ENCODE results near the gene DDX27. TPM values are rescaled to one million over a fixed set of nuclear protein-coding genes. Genes with fewer than 3 reads are reported as not detected.
"Not testable (repeated sequence)": the region's sequence is repeated elsewhere in the genome, so short reads cannot be mapped to it uniquely, and the experiment has no call there.

Gene DDX27
- total RNA-seq, 2 experiments from 2014 or later, result 42.8 to 43.5 TPM

- H3K4me1 Mint-ChIP-seq (ENCODE audit: low read depth), result peaks cover 62% of the 10 kb centered on the region
- no peak overlapping the region for H3K27ac Mint-ChIP-seq
- POLR2A ChIA-PET, result interaction anchor here (3.8 kb wide), 1 partner anchor 19 kb away, joined by 26 read pairs; no protein-coding TSS in a partner anchor
- no peak for DNase-seq
- intact Hi-C loops (cut with micrococcal nuclease), result no loop called here
- peaks cover 12% of the 10 kb centered on the region for H3K36me3 Mint-ChIP-seq
- no peaks in the 10 kb centered on the region for H3K9me3 Mint-ChIP-seq
- no peaks in the 10 kb centered on the region for H3K27me3 Mint-ChIP-seq
- CTCF ChIA-PET, result interaction anchor here (1.8 to 3.4 kb wide), 2 partner anchors 32 to 52 kb away, joined by 12 to 22 read pairs; no protein-coding TSS in a partner anchor
- H3K4me3 Mint-ChIP-seq, result no peak overlapping the region
Measured at GRCh38 chr20:49185071-49185761, 34.0 kb upstream of the DDX27 start.

DNA sequence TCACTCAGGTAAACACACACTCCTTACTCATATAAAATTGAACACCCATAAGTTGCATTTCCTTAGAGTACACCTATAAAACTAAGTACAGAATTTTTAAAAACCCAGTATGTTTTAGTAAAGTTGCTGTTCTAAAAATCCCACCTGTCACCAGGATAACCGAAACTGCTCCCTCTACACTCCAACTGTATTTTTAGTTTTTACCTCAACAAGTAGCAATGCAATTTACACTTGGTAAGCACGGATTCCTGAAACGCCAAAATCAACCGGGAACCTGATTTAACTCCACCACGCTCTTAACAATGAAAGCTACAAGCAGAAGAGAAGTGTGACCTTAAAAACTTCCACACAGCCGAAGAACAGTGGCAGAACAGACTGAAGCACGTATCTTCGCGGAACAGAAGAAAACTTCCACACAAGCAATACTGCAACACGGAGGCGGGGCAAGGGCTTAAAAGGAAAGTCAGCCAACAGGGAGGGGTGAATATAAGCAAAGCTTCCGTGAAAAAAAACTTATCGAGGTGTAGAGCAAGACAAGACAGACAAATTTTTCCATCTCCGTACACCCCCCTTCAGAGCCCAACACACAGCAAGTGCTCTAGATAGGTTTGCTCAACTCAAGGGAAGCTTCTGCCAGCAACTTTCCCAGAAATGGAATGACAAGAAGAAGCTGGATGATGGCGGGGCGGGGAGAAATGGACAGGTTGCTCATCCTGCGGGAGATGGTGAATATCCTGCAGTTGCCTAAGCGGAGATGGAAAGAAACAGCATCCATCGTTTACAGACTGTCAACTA, 32.5 kb upstream of the DDX27 start:
- CTCF ChIA-PET, result interaction anchor here (1.0 to 2.3 kb wide), 4 partner anchors 21 to 54 kb away, joined by 3 to 20 read pairs (median 6); partner anchors contain the start of gene DDX27
- Mint-ChIP-seq H3K4me3 (peak overlapping the region; percentile 87), H3K36me3 (peaks cover 12% of the 10 kb centered on the region), H3K9me3 (no peaks in the 10 kb centered on the region), H3K27me3 (no peaks in the 10 kb centered on the region), H3K27ac (peak overlapping the region; percentile 89), H3K4me1 (ENCODE audit: low read depth) (peaks cover 48% of the 10 kb centered on the region)
- POLR2A ChIA-PET, result interaction anchor here (1.1 to 3.8 kb wide), 5 partner anchors 21 to 95 kb away, joined by 3 to 26 read pairs (median 5); no protein-coding TSS in a partner anchor
- DNase-seq, result peak; percentile 79
- intact Hi-C loops (cut with micrococcal nuclease), result loop anchor here (1.0 kb wide), 1 partner anchor 20 kb away; no protein-coding TSS in a partner anchor

GRCh38 chr20:49187330-49187850, 31.8 kb upstream of the DDX27 start:
- ChIA-PET CTCF (interaction anchor here (0.8 to 2.3 kb wide), 5 partner anchors 10 to 55 kb away, joined by 3 to 20 read pairs (median 5); partner anchors contain the start of gene DDX27), POLR2A (interaction anchor here (1.1 to 3.8 kb wide), 5 partner anchors 21 to 94 kb away, joined by 3 to 26 read pairs (median 5); no protein-coding TSS in a partner anchor)
- peaks cover 12% of the 10 kb centered on the region for H3K36me3 Mint-ChIP-seq
- H3K9me3 Mint-ChIP-seq, result no peaks in the 10 kb centered on the region
- no peaks in the 10 kb centered on the region for H3K27me3 Mint-ChIP-seq
- H3K4me1 Mint-ChIP-seq (ENCODE audit: low read depth), result peaks cover 42% of the 10 kb centered on the region
- intact Hi-C loops (cut with micrococcal nuclease), result loop anchor here (1.0 kb wide), 1 partner anchor 21 kb away; no protein-coding TSS in a partner anchor
- DNase-seq, result peak; percentile 37
- peak overlapping the region; percentile 89 for H3K27ac Mint-ChIP-seq
- H3K4me3 Mint-ChIP-seq, result peak overlapping the region; percentile 87

- Mint-ChIP-seq H3K36me3 (peaks cover 12% of the 10 kb centered on the region), H3K27ac (peak within 1 kb of the TSS; percentile 89), H3K9me3 (no peaks in the 10 kb centered on the region), H3K4me1 (ENCODE audit: low read depth) (peaks cover 36% of the 10 kb centered on the region), H3K4me3 (peak within 1 kb of the TSS; percentile 87), H3K27me3 (no peaks in the 10 kb centered on the region)
- ChIA-PET CTCF (interaction anchor here (0.8 to 2.3 kb wide), 4 partner anchors 10 to 55 kb away, joined by 3 to 20 read pairs (median 6); no protein-coding TSS in a partner anchor), POLR2A (interaction anchor here (1.5 to 3.8 kb wide), 4 partner anchors 22 to 88 kb away, joined by 5 to 26 read pairs (median 6); no protein-coding TSS in a partner anchor)
- peak; percentile 96 for DNase-seq
- intact Hi-C loops (cut with micrococcal nuclease), result loop anchor here (1.0 kb wide), 4 partner anchors 22 to 142 kb away; partner anchors contain the start of genes CSE1L, DDX27 and ZNFX1
Measured at GRCh38 chr20:49187851-49188641, 31.2 kb upstream of the DDX27 start, which contains the start of gene STAU1. STAU1 (minus strand) TSS chr20:49188334; CDS start chr20:49166201, 22,133 bp downstream.

DNA sequence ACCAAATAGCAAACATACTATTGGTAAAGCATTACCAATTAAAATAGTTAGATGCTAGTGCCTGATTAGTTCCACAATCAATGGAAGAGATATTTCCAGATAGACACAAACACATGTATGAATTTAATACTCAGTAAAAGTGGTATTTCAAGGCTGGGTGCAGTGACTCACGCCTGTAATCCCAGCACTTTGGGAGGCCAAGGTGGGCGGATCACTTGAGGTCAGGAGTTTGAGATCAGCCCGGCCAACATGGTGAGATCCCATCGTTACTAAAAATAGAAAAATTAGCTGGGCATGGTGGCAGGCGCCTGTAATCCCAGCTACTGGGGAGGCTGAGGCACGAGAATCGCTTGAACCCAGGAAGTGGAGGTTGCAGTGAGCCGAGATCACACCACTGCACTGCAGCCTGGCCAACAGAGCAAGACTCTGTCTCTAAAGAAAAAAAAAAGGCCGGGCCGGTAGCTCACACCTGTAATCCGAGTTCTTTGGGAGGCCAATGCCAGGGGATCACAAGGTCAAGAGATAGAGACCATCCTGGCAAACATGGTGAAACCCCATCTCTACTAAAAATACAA, 26.2 kb upstream of the DDX27 start:
- intact Hi-C loops (cut with micrococcal nuclease), result not testable (repeated sequence)
- CTCF ChIA-PET, result interaction anchor here (0.9 to 3.0 kb wide), 2 partner anchors 24 to 60 kb away, joined by 4 to 10 read pairs; no protein-coding TSS in a partner anchor

GRCh38 chr20:49199729-49200293, 19.4 kb upstream of the DDX27 start:
- intact Hi-C loops (cut with micrococcal nuclease), result no loop called here
- Mint-ChIP-seq H3K27me3 (no peaks in the 10 kb centered on the region), H3K4me3 (no peak overlapping the region), H3K4me1 (ENCODE audit: low read depth) (no peaks in the 10 kb centered on the region), H3K36me3 (no peaks in the 10 kb centered on the region), H3K9me3 (peaks cover 4% of the 10 kb centered on the region), H3K27ac (no peak overlapping the region)
- DNase-seq, result no peak
- CTCF ChIA-PET, result interaction anchor here (0.9 to 1.1 kb wide), 2 partner anchors 17 to 18 kb away, joined by 3 read pairs; no protein-coding TSS in a partner anchor
- POLR2A ChIA-PET, result interaction anchor here (0.6 kb wide), 1 partner anchor 31 kb away, joined by 3 read pairs; no protein-coding TSS in a partner anchor

More for the DNA sequence above, 26.2 kb upstream of the DDX27 start:
- H3K9me3 Mint-ChIP-seq; POLR2A ChIA-PET; H3K27me3 Mint-ChIP-seq; H3K4me3 Mint-ChIP-seq; H3K36me3 Mint-ChIP-seq; H3K27ac Mint-ChIP-seq; DNase-seq; H3K4me1 Mint-ChIP-seq (ENCODE audit: low read depth): not testable (repeated sequence)

GRCh38 chr20:49203011-49203410, 16.2 kb upstream of the DDX27 start:
- ChIA-PET POLR2A (no interaction called here), CTCF (interaction anchor here (0.9 to 1.8 kb wide), 2 partner anchors 14 to 21 kb away, joined by 3 to 9 read pairs; no protein-coding TSS in a partner anchor)
- intact Hi-C loops (cut with micrococcal nuclease), result no loop called here
- H3K4me3 Mint-ChIP-seq, result no peak overlapping the region
- no peaks in the 10 kb centered on the region for H3K27me3 Mint-ChIP-seq
- no peaks in the 10 kb centered on the region for H3K4me1 Mint-ChIP-seq (ENCODE audit: low read depth)
- H3K36me3 Mint-ChIP-seq, result no peaks in the 10 kb centered on the region
- peaks cover 4% of the 10 kb centered on the region for H3K9me3 Mint-ChIP-seq
- DNase-seq, result no peak
- no peak overlapping the region for H3K27ac Mint-ChIP-seq

DNA sequence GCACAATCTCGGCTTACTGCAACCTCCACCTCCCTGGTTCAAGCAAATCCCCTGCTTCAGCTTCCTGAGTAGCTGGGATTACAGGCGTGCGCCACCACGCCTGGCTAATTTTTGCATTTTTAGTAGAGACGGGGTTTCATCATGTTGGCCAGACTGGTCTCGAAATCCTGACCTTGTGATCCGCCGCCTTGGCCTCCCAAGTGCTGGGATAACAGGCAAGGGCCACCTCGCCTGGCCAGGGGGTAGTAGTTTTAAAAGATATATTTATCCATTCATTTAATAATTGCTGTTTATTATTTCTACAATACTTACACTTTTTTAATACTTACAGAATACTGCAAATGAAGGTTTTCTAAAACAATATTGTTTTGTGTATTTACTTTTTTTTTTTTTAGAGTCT, 15.5 kb upstream of the DDX27 start:
- H3K9me3 Mint-ChIP-seq, result peaks cover 4% of the 10 kb centered on the region
- no peaks in the 10 kb centered on the region for H3K4me1 Mint-ChIP-seq (ENCODE audit: low read depth)
- H3K4me3 Mint-ChIP-seq, result no peak overlapping the region
- ChIA-PET CTCF (interaction anchor here (0.9 to 1.8 kb wide), 2 partner anchors 14 to 21 kb away, joined by 3 to 9 read pairs; no protein-coding TSS in a partner anchor), POLR2A (no interaction called here)
- intact Hi-C loops (cut with micrococcal nuclease), result no loop called here
- H3K27ac Mint-ChIP-seq, result no peak overlapping the region
- no peaks in the 10 kb centered on the region for H3K36me3 Mint-ChIP-seq
- no peak for DNase-seq
- H3K27me3 Mint-ChIP-seq, result no peaks in the 10 kb centered on the region

- ChIA-PET POLR2A (no interaction called here), CTCF (interaction anchor here (0.5 to 3.3 kb wide), 3 partner anchors 9 to 74 kb away, joined by 5 to 24 read pairs (median 22); no protein-coding TSS in a partner anchor)
- Mint-ChIP-seq H3K36me3 (no peaks in the 10 kb centered on the region), H3K4me3 (no peak overlapping the region), H3K9me3 (peaks cover 6% of the 10 kb centered on the region), H3K27me3 (no peaks in the 10 kb centered on the region), H3K27ac (no peak overlapping the region), H3K4me1 (ENCODE audit: low read depth) (no peaks in the 10 kb centered on the region)
- intact Hi-C loops (cut with micrococcal nuclease), result loop anchor here (2.0 kb wide), 1 partner anchor 74 kb away; no protein-coding TSS in a partner anchor
- peak; percentile 46 for DNase-seq
Measured at GRCh38 chr20:49207076-49207475, 12.1 kb upstream of the DDX27 start.

DNA sequence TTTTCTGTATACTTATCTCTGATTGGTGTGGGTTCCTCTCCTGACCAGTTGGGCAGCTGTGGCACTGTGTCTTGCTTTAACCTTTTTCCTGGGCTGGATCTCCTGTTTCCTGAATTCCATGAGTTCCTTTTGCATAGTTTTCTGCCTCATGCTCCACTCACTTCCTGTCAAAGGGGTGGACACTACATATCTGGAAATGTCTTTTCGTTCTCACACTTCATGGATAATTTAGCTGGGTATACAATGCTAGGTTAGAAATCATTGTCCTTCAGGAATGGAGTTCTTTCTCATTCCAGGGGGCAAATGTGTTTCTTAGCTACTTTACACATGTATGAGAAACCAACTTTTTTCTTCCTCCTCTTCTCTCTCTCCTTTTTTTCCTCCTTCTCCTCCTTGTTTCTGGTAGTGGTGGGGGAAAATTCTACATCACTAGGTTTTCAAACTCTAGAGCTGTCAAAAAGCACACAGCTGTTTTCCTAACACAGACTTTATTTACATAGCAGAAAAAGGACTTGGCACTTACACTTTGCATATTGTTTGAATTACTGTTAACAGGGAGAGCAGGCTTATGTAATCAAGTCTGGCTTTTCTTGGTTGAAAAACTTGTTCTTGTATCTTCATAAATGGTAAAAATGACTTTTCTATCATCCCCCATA, 9.0 kb upstream of the DDX27 start:
- Mint-ChIP-seq H3K4me3 (no peak overlapping the region), H3K9me3 (peaks cover 6% of the 10 kb centered on the region), H3K36me3 (no peaks in the 10 kb centered on the region), H3K27ac (no peak overlapping the region), H3K27me3 (no peaks in the 10 kb centered on the region), H3K4me1 (ENCODE audit: low read depth) (no peaks in the 10 kb centered on the region)
- intact Hi-C loops (cut with micrococcal nuclease), result no loop called here
- no peak for DNase-seq
- ChIA-PET POLR2A (no interaction called here), CTCF (interaction anchor here (0.6 to 3.8 kb wide), 2 partner anchors 18 to 77 kb away, joined by 3 to 22 read pairs; no protein-coding TSS in a partner anchor)

Data from activated CD4-positive, alpha-beta memory T cell treated with anti-CD3 and anti-CD28 coated beads for 36 hours (primary cell).